K562 (cell line): ENCODE results near the gene CCDC87. TPM values are rescaled to one million over a fixed set of nuclear protein-coding genes. Genes with fewer than 3 reads are reported as not detected.
A peak's percentile ranks its signal among the peaks of the same experiment; 100 is the strongest.

Source experiments
- EZH2 ChIP-seq: IDR thresholded peaks from 2 replicates; pipeline ENCODE4 v1.6.1; 2012; ENCODE audit warnings: low read depth, mild to moderate bottlenecking, inconsistent platforms, low read length, borderline replicate concordance
- FOXM1 ChIP-seq, 2 experiments: fragments of 450-650 bp in 1 of 2; sonication (generic) in 1 of 2; formaldehyde crosslinking in 1 of 2; IDR thresholded peaks; 2 replicates each; pipeline versions ENCODE4 v1.6.1 to v1.9.0; 2017 to 2022; ENCODE audit warnings: low read depth in 2 of 2, mild to moderate bottlenecking in 2 of 2, missing genetic modification reagents in 1 of 2, moderate library complexity in 1 of 2
- IRF1 ChIP-seq: sonication (generic); formaldehyde crosslinking; IDR thresholded peaks from 2 replicates; pipeline ENCODE4 v1.8.0; 2022; ENCODE audit warnings: missing genetic modification reagents, mild to moderate bottlenecking, borderline replicate concordance
- MYC ChIP-seq, 2 experiments: fragments of 250-450 bp in 1 of 2; sonication (Bioruptor Pico) in 1 of 2; IDR thresholded peaks; 2 replicates each; pipeline versions ENCODE4 v1.5.1 to v1.6.1; 2012 to 2021; ENCODE audit warnings: low read depth in 2 of 2, borderline replicate concordance in 1 of 2, improper control_type of control experiment in 1 of 2, low read length in 1 of 2, mild to moderate bottlenecking in 1 of 2, moderate library complexity in 1 of 2
- POLR2AphosphoS2 ChIP-seq: IDR thresholded peaks from 2 replicates; pipeline ENCODE4 v1.6.1; 2012; ENCODE audit warnings: low read length, improper control_type of control experiment
- SNIP1 ChIP-seq: fragments of 450-650 bp; IDR thresholded peaks from 2 replicates; pipeline ENCODE4 v1.7.1; 2017; ENCODE audit warnings: low read depth, mild to moderate bottlenecking
- TEAD4 ChIP-seq, 2 experiments: sonication (generic) in 1 of 2; formaldehyde crosslinking in 1 of 2; IDR thresholded peaks; 2 replicates each; pipeline versions ENCODE4 v1.6.1 to v1.8.0; 2012 to 2022; ENCODE audit warnings: borderline replicate concordance in 1 of 2, inconsistent platforms in 1 of 2, low read length in 1 of 2, mild to moderate bottlenecking in 1 of 2, missing genetic modification reagents in 1 of 2
- ZBTB8A ChIP-seq: fragments of 450-650 bp; IDR thresholded peaks from 2 replicates; pipeline ENCODE4 v1.6.1; 2018; ENCODE audit warnings: mild to moderate bottlenecking, moderate library complexity; ENCODE audit not compliant: partially characterized antibody
- ZNF318 ChIP-seq, 2 experiments: fragments of 450-650 bp; IDR thresholded peaks; 2 replicates each; pipeline ENCODE4 v1.6.1; 2016; ENCODE audit warnings: mild to moderate bottlenecking in 2 of 2, borderline replicate concordance in 1 of 2, low read depth in 1 of 2, moderate library complexity in 1 of 2
- polyA plus RNA-seq, 8 experiments: library from polyadenylated mRNA; depleted of rRNA in 4 of 8; stranded (reverse) in 5 of 8; unstranded in 3 of 8; fragments of >200 nt; fragmentation: Nextera tagmentation in 2 of 8; fragmentation: Illumina TruSeq in 1 of 8; extraction: Ambion mirVana in 2 of 8; extraction: Trizol in 1 of 8; gene quantifications; 2 replicates each; pipeline versions ENCODE4 v1.2.1 to v1.2.3, GENCODE V29; 2011 to 2014; ENCODE audit warnings: inconsistent platforms in 1 of 8, missing spikeins in 1 of 8
- total RNA-seq, 7 experiments: library from RNA; depleted of rRNA in 6 of 7; stranded (reverse); fragments of >200 nt in 6 of 7; fragmentation: Illumina TruSeq in 2 of 7; extraction: Trizol in 2 of 7; gene quantifications; 2 replicates each; pipeline versions ENCODE4 v1.2.1 to v1.2.3, GENCODE V29; 2011 to 2021; ENCODE audit warnings: low replicate concordance in 1 of 7
- TF ChIP-seq, protein P1 (sequence below): sonication (generic); formaldehyde crosslinking; IDR thresholded peaks from 2 replicates; pipeline ENCODE4 v1.8.0; 2022; ENCODE audit warnings: mild to moderate bottlenecking, missing genetic modification reagents

CCDC87 gene
- total and polyA plus RNA-seq, 9 of the 15 experiments (the other 6 are each of a cell fraction or from before 2014, with no cell fraction given) = 0.03 to 0.44 (median 0.15) TPM; not detected in 1

DNA sequence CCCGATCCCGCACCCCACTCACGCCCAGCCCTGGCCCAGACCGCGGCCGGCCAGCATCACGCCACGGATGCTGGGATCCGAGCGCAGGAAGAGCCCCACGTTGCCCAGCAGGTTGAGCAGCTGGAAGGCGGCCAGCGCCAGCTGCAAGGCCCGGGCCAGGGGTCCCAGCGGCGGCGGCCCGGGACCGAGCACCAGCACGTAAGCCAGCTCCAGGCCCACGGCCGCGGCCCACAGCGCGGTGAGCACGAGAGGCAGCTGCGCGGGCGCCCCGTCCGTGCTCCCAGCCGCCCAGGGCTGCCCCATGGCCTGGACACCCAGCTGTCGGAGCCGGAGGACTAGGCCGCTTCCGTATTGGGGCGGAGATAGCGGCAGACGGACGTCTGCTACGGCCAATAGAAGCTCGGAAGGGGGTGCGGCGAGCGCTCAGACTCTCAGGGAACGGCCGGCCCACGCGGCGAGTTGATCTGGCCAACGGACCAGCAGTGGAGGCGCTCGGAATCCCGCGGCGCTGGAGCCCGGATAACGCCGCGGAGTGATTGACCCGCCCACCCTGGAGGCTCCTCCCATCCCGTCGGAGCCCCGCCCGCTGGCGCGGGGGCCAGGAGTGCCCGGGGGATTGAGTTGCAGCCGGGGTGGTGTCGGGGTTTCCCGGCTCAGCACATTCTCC is 47.0 kb downstream of the CCDC87 start, which contains the start of gene ZDHHC24 (continued):
- TF ChIP-seq ZNF318 (IDR thresholded peaks at IDR 0.05; ENCODE audit: borderline replicate concordance in 1 of 2, low read depth in 1 of 2) (no peak), FOXM1 (IDR thresholded peaks at IDR 0.05; ENCODE audit: low read depth) (no peak; the same call in 1 of the 2 replicates), FOXM1 (CRISPR knock-in tag; IDR thresholded peaks at IDR 0.05; ENCODE audit: low read depth) (peak; percentile 70; the same call in 1 of the 2 replicates), ZBTB8A (no peak), MYC (IDR thresholded peaks at IDR 0.05; ENCODE audit: low read depth, low read length) (peak; percentile 86), MYC (CRISPR knock-in tag; IDR thresholded peaks at IDR 0.05; ENCODE audit: borderline replicate concordance, low read depth) (no peak), EZH2 (no peak), IRF1 (CRISPR knock-in tag) (no peak), SNIP1 (no peak), TEAD4 (IDR thresholded peaks at IDR 0.05; ENCODE audit: low read length) (0 out of 2 replicates have a peak, but pooled peaks have one; percentile 20), TEAD4 (CRISPR knock-in tag; IDR thresholded peaks at IDR 0.05; ENCODE audit: borderline replicate concordance) (no peak), POLR2AphosphoS2 (no peak)
- TF ChIP-seq, protein P1, sequence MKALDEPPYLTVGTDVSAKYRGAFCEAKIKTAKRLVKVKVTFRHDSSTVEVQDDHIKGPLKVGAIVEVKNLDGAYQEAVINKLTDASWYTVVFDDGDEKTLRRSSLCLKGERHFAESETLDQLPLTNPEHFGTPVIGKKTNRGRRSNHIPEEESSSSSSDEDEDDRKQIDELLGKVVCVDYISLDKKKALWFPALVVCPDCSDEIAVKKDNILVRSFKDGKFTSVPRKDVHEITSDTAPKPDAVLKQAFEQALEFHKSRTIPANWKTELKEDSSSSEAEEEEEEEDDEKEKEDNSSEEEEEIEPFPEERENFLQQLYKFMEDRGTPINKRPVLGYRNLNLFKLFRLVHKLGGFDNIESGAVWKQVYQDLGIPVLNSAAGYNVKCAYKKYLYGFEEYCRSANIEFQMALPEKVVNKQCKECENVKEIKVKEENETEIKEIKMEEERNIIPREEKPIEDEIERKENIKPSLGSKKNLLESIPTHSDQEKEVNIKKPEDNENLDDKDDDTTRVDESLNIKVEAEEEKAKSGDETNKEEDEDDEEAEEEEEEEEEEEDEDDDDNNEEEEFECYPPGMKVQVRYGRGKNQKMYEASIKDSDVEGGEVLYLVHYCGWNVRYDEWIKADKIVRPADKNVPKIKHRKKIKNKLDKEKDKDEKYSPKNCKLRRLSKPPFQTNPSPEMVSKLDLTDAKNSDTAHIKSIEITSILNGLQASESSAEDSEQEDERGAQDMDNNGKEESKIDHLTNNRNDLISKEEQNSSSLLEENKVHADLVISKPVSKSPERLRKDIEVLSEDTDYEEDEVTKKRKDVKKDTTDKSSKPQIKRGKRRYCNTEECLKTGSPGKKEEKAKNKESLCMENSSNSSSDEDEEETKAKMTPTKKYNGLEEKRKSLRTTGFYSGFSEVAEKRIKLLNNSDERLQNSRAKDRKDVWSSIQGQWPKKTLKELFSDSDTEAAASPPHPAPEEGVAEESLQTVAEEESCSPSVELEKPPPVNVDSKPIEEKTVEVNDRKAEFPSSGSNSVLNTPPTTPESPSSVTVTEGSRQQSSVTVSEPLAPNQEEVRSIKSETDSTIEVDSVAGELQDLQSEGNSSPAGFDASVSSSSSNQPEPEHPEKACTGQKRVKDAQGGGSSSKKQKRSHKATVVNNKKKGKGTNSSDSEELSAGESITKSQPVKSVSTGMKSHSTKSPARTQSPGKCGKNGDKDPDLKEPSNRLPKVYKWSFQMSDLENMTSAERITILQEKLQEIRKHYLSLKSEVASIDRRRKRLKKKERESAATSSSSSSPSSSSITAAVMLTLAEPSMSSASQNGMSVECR (CRISPR knock-in tag) = peak; percentile 97
